Measurements from ENCODE around the gene TTI1.

GRCh38 chr20:38043512-38044300 lies 10.4 kb upstream of the TTI1 start:
- TF ChIP-seq PATZ1 (CRISPR knock-in tag; IDR thresholded peaks at IDR 0.05; ENCODE audit: borderline replicate concordance) (no peak), TOX (CRISPR knock-in tag; IDR thresholded peaks at IDR 0.05; ENCODE audit: borderline replicate concordance) (no peak), ZNF70 (CRISPR knock-in tag; IDR thresholded peaks at IDR 0.05) (no peak), OSR1 (CRISPR knock-in tag; IDR thresholded peaks at IDR 0.05) (no peak), ZFP30 (CRISPR knock-in tag; IDR thresholded peaks at IDR 0.05) (no peak)
